ENCODE measurements around the gene PAFAH1B2.

DNA sequence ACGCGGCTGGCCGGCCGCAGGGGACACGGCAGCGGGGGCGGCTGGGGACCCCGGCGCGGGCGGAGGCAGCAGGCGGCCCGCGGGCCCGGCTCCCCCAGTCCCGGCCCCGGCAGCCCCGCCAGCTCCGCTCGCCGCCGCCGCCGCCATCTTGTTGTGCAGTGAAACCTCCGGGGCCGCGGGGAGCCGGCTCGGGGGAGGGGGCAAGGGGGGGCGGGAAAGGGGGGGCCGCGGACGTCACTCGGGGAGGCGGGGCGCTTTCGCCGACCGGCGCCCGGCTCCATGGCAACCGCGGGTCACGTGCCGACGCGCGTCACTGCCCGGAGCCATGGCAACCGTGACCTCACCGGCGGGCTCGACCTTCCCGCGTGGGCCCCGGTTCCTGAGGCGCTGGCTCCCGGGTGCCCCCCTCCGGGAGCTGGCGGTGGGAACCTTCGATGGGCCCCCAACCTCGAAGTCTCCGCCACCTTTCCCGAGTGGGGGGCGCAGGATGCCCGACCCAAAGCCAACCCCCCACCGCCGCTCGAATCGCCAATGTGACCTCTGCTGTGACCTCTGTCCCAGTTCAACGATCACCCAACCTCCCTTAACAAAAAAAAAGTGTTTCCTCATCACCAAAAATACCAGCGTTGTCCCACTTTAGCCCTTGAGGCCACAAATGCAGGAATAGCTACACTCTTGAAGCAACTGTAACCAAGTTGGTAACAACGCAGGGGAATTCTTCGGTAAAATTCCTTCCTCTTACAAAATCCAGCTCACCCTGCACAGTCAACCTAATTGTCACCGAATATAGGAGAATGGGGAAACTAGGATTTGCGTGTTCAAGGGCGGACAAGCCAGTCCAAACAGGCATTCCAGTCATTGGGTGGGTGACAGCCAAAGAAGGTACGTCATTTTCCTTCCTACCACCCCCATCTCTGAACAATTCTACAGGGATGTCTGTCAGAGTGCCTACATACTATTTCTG, 45.5 kb upstream of the PAFAH1B2 start, which contains the start of gene SIK3:
- TF ChIP-seq POLR2AphosphoS5 (IDR thresholded peaks at IDR 0.05) (peak; percentile 50 to 72), POLR2A (IDR thresholded peaks at IDR 0.05) (peak in 2 of 4 donors; percentile 84 to 86)
- TF ChIP-seq, protein P1, sequence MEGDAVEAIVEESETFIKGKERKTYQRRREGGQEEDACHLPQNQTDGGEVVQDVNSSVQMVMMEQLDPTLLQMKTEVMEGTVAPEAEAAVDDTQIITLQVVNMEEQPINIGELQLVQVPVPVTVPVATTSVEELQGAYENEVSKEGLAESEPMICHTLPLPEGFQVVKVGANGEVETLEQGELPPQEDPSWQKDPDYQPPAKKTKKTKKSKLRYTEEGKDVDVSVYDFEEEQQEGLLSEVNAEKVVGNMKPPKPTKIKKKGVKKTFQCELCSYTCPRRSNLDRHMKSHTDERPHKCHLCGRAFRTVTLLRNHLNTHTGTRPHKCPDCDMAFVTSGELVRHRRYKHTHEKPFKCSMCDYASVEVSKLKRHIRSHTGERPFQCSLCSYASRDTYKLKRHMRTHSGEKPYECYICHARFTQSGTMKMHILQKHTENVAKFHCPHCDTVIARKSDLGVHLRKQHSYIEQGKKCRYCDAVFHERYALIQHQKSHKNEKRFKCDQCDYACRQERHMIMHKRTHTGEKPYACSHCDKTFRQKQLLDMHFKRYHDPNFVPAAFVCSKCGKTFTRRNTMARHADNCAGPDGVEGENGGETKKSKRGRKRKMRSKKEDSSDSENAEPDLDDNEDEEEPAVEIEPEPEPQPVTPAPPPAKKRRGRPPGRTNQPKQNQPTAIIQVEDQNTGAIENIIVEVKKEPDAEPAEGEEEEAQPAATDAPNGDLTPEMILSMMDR (IDR thresholded peaks at IDR 0.05): peak; percentile 21 to 81 (median 48)
